Measurements from ENCODE around the gene GTF2F2. TPM values are rescaled to one million over a fixed set of nuclear protein-coding genes. Genes with fewer than 3 reads are reported as not detected.

The GTF2F2 gene
- total RNA-seq, 4 donors from 2014 or later: 9.4 to 23.3 (median 19.6) TPM

- no peak for TF ChIP-seq CTCF (IDR thresholded peaks at IDR 0.05)
- no peak for TF ChIP-seq POLR2A (IDR thresholded peaks at IDR 0.05)
- Histone ChIP-seq H3K27ac (no peak overlapping the region), H3K4me3 (no peak overlapping the region), H3K27me3 (no peaks in the 10 kb centered on the region), H3K36me3 (peaks cover 0 to 18% (median 0%) of the 10 kb centered on the region in 3 donors), H3K4me1 (peaks cover 0 to 5% (median 0%) of the 10 kb centered on the region in 3 donors), H3K9me3 (no peaks in the 10 kb centered on the region)
- WGBS, 2 donors: 78 to 79% methylated on average over 3 of the region's 3 CpGs
- DNase-seq: no peak
- intact Hi-C loops (cut with DNase I): no loop called here
Observed at GRCh38 chr13:45178349-45179162, 58.2 kb downstream of the GTF2F2 start.

- no peaks in the 10 kb centered on the region for H3K27me3 ChIP-seq
- H3K4me3 ChIP-seq: no peak overlapping the region
- no peak for DNase-seq
- no peak overlapping the region for H3K27ac ChIP-seq
- H3K9me3 ChIP-seq: no peaks in the 10 kb centered on the region
- H3K4me1 ChIP-seq: peaks cover 0 to 5% (median 0%) of the 10 kb centered on the region in 3 donors
- TF ChIP-seq POLR2A (IDR thresholded peaks at IDR 0.05) (no peak), CTCF (IDR thresholded peaks at IDR 0.05) (no peak)
- intact Hi-C loops (cut with DNase I): no loop called here
- peaks cover 0 to 25% (median 0%) of the 10 kb centered on the region in 3 donors for H3K36me3 ChIP-seq
Observed at GRCh38 chr13:45179428-45179827, 59.1 kb downstream of the GTF2F2 start.

GRCh38 chr13:45180303-45180702 is 60.0 kb downstream of the GTF2F2 start:
- peaks cover 0 to 21% (median 0%) of the 10 kb centered on the region in 3 donors for H3K36me3 ChIP-seq

GRCh38 chr13:45180713-45181601 is 60.6 kb downstream of the GTF2F2 start:
- no peaks in the 10 kb centered on the region for H3K9me3 ChIP-seq
- intact Hi-C loops (cut with DNase I): no loop called here
- no peaks in the 10 kb centered on the region for H3K27me3 ChIP-seq
- 76 to 87% methylated on average over 7 of the region's 7 CpGs for WGBS, 2 donors
- H3K4me1 ChIP-seq: peaks cover 0 to 5% (median 0%) of the 10 kb centered on the region in 3 donors
- H3K27ac ChIP-seq: no peak overlapping the region
- peaks cover 0 to 14% (median 0%) of the 10 kb centered on the region in 3 donors for H3K36me3 ChIP-seq
- no peak for DNase-seq
- H3K4me3 ChIP-seq: no peak overlapping the region
- no peak for TF ChIP-seq CTCF (IDR thresholded peaks at IDR 0.05)
- TF ChIP-seq POLR2A (IDR thresholded peaks at IDR 0.05): no peak

More at GRCh38 chr13:45180303-45180702, 60.0 kb downstream of the GTF2F2 start:
- DNase-seq: no peak
- no peak overlapping the region for H3K27ac ChIP-seq
- peaks cover 0 to 5% (median 0%) of the 10 kb centered on the region in 3 donors for H3K4me1 ChIP-seq
- intact Hi-C loops (cut with DNase I): no loop called here
- 86 to 91% methylated on average over 3 of the region's 3 CpGs for WGBS, 2 donors
- TF ChIP-seq CTCF (IDR thresholded peaks at IDR 0.05): no peak
- TF ChIP-seq POLR2A (IDR thresholded peaks at IDR 0.05): no peak
- no peaks in the 10 kb centered on the region for H3K9me3 ChIP-seq
- H3K4me3 ChIP-seq: no peak overlapping the region
- no peaks in the 10 kb centered on the region for H3K27me3 ChIP-seq

- no peaks in the 10 kb centered on the region for H3K9me3 ChIP-seq
- 87 to 90% methylated on average over 5 of the region's 5 CpGs for WGBS, 2 donors
- H3K36me3 ChIP-seq: peaks cover 0 to 14% (median 0%) of the 10 kb centered on the region in 3 donors
- H3K27ac ChIP-seq: no peak overlapping the region
- DNase-seq: no peak
- no peak for TF ChIP-seq CTCF (IDR thresholded peaks at IDR 0.05)
- TF ChIP-seq POLR2A (IDR thresholded peaks at IDR 0.05): no peak
- H3K4me3 ChIP-seq: no peak overlapping the region
- no peaks in the 10 kb centered on the region for H3K27me3 ChIP-seq
- intact Hi-C loops (cut with DNase I): no loop called here
- no peaks in the 10 kb centered on the region for H3K4me1 ChIP-seq
Observed at GRCh38 chr13:45184693-45185092, 64.4 kb downstream of the GTF2F2 start.
